Measurements from ENCODE around the gene ATXN7L3. TPM values are rescaled to one million over a fixed set of nuclear protein-coding genes. Genes with fewer than 3 reads are reported as not detected.

Gene ATXN7L3
- 41.6 and 49.2 TPM in 2 replicates for total RNA-seq

GRCh38 chr17:44199553-44200477 is at the start of gene ATXN7L3:
TSS of gene ATXN7L3 (minus strand) at chr17:44199884. CDS start at chr17:44198070, 1,814 bp downstream.

GRCh38 chr17:44219616-44220212 is 20.0 kb upstream of the ATXN7L3 start, which contains the start of gene UBTF:
TSS of gene UBTF (minus strand) at chr17:44219675. CDS start at chr17:44218229, 1,446 bp downstream.

GRCh38 chr17:44186307-44187130 is 13.2 kb downstream of the ATXN7L3 start, which contains the start of gene TMUB2:
TSS of gene TMUB2 (plus strand) at chr17:44186972. CDS start at chr17:44187709, 737 bp downstream.

GRCh38 chr17:44170499-44171201 is 29.0 kb downstream of the ATXN7L3 start, which contains the start of gene ASB16:
TSS of gene ASB16 (plus strand) at chr17:44170704. CDS start at chr17:44170790, 86 bp downstream.

Other genes starting within 250 kb of the ATXN7L3 start
- gene PYY, start 245.9 kb downstream of the ATXN7L3 start, total RNA-seq = 0.38 TPM in 1 of 2 replicates, not detected in the other
- 6.2 and 9.0 TPM in 2 replicates for gene NAGS, start 195.3 kb downstream of the ATXN7L3 start, total RNA-seq
- gene TMEM101, start 184.9 kb downstream of the ATXN7L3 start, total RNA-seq = 39.3 and 54.3 TPM in 2 replicates
- gene LSM12, start 133.2 kb downstream of the ATXN7L3 start, total RNA-seq = 44.4 and 59.3 TPM in 2 replicates
- 67.0 and 73.0 TPM in 2 replicates for gene G6PC3, start 129.1 kb downstream of the ATXN7L3 start, total RNA-seq
- 21.3 and 61.7 TPM in 2 replicates for gene HDAC5, start 76.2 kb downstream of the ATXN7L3 start, total RNA-seq
- gene HROB, start 58.0 kb downstream of the ATXN7L3 start, total RNA-seq = 1.9 and 12.2 TPM in 2 replicates
- gene ASB16, start 29.2 kb downstream of the ATXN7L3 start, total RNA-seq = 0.51 TPM in 1 of 2 replicates, not detected in the other
- gene TMUB2, start 12.9 kb downstream of the ATXN7L3 start, total RNA-seq = 25.1 and 35.2 TPM in 2 replicates
- gene UBTF, start 19.8 kb upstream of the ATXN7L3 start, total RNA-seq = 38.6 and 45.1 TPM in 2 replicates
- gene SLC4A1, start 68.3 kb upstream of the ATXN7L3 start, total RNA-seq = not detected in 2 replicates
- gene RUNDC3A, start 108.7 kb upstream of the ATXN7L3 start, total RNA-seq = 2.3 TPM in 1 of 2 replicates, not detected in the other
- gene SLC25A39, start 124.9 kb upstream of the ATXN7L3 start, total RNA-seq = 135 and 149 TPM in 2 replicates
- gene GRN, start 145.4 kb upstream of the ATXN7L3 start, total RNA-seq = 305 and 1,188 TPM in 2 replicates
- gene FAM171A2, start 164.0 kb upstream of the ATXN7L3 start, total RNA-seq = 11.4 and 17.0 TPM in 2 replicates
- 0.13 and 0.16 TPM in 2 replicates for gene ITGA2B, start 189.8 kb upstream of the ATXN7L3 start, total RNA-seq